GM12864 (cell line): ENCODE measurements around the gene IFT25.
"Not testable (repeated sequence)": the region's sequence is repeated elsewhere in the genome, so short reads cannot be mapped to it uniquely, and the experiment has no call there.

Experiments
- DNase-seq: peaks from one replicate; pipeline ENCODE4 v3.0.0-alpha.2; 2011; ENCODE audit warnings: low read depth
- H3K4me3 ChIP-seq: 2 replicates; pipeline ENCODE4 v1.5.1; 2011; ENCODE audit warnings: mild to moderate bottlenecking, low read depth, low read length, control low read depth
- TF ChIP-seq, protein P1 (sequence below): IDR thresholded peaks from 2 replicates; pipeline ENCODE4 v1.5.1; 2011; ENCODE audit warnings: low read depth, mild to moderate bottlenecking, moderate library complexity, low read length, control low read depth, inconsistent platforms; ENCODE audit errors: missing control alignments

IFT25 gene

DNA sequence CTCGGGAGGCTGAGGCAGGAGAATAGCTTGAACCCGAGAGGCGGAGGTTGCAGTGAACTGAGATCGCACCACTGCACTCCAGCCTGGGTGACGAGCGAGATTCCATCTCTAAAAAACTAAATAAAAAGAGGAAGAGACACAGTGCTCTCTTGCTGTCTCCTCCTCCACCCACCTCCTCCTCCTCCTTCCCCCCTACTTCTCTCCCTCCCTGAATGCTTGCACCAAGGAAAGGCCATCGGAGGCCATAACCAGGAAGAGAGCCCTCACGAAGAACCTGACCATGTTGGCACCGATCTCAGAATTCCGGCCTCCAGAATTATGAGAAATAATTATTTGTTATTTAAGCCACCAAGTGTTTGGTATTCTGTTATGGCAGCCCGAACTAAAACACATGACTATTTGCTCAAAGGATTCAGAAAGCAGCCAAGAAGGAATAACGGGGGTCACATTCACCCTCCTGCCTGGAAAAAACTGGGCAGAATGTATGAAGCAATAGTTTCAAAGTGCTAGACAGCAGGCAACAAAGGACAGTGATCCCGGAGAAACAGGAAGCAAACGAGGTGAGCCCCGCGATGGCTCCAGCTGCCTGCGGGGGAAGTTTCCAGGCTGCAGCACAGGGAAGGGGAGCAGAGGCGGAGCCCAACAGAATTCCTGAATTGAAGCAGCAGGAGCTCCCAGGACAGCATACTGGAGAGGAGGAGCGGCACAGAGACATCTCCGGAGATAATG, 36.7 kb upstream of the IFT25 start:
- H3K4me3 ChIP-seq = no peak overlapping the region
- TF ChIP-seq, protein P1, sequence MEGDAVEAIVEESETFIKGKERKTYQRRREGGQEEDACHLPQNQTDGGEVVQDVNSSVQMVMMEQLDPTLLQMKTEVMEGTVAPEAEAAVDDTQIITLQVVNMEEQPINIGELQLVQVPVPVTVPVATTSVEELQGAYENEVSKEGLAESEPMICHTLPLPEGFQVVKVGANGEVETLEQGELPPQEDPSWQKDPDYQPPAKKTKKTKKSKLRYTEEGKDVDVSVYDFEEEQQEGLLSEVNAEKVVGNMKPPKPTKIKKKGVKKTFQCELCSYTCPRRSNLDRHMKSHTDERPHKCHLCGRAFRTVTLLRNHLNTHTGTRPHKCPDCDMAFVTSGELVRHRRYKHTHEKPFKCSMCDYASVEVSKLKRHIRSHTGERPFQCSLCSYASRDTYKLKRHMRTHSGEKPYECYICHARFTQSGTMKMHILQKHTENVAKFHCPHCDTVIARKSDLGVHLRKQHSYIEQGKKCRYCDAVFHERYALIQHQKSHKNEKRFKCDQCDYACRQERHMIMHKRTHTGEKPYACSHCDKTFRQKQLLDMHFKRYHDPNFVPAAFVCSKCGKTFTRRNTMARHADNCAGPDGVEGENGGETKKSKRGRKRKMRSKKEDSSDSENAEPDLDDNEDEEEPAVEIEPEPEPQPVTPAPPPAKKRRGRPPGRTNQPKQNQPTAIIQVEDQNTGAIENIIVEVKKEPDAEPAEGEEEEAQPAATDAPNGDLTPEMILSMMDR = no peak
- no peak for DNase-seq

DNA sequence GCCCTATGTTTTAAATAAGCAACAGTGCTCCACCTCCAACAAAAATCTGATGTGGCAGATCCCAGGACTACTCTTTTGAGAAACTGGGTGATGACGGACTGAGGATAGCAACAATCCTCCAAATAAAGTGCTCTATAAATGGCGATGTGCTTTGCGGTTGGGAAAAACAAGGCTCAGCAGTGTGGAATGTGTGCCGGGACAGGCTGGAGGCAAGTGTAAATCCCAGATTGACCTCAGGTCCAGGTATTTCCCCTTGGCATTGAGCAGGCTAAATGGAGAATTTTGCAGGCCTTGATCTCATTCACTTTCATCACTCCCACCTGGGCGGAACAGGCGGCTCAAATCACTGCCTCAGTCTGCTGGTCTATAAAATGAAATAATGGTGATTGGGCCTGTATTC, 35.7 kb upstream of the IFT25 start:
- H3K4me3 ChIP-seq = no peak overlapping the region
- TF ChIP-seq, protein P1 = no peak
- DNase-seq = no peak

DNA sequence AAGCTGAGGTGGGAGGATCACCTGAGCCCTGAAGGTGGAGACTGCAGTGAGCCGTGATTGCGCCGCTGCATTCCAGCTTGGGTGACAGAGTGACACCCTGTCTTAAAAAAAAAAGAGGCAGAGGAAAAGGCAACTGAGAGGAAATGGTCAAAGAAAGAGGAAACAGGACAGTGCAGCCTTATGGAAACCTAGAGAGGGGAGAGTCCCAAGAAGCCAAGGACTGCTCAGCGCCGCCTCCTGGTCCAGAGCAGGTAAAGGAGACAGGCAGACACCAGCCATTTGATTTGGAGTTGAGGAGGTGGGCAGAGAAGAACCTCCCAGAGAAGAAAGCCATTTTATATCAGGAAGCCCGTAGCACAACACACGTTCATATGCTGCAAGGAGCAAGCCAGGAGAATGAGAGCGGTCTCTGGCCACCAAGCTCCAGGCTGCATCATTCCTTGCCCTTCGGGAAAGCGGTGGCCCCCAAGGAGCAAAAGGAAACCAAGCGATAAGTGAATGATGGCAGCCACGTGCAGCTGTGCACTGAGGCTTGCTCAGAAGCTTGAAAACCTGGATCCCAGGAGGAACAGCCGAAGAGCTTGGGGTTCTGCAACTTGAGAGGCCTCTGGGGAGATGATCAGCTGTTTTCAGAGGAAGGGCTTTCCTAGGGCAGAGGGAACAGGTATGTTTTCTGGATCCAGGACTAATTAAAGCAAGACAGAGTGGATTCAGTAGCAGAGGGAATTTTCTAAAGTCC, 34.4 kb upstream of the IFT25 start:
- DNase-seq = no peak
- TF ChIP-seq, protein P1 = no peak
- no peak overlapping the region for H3K4me3 ChIP-seq

DNA sequence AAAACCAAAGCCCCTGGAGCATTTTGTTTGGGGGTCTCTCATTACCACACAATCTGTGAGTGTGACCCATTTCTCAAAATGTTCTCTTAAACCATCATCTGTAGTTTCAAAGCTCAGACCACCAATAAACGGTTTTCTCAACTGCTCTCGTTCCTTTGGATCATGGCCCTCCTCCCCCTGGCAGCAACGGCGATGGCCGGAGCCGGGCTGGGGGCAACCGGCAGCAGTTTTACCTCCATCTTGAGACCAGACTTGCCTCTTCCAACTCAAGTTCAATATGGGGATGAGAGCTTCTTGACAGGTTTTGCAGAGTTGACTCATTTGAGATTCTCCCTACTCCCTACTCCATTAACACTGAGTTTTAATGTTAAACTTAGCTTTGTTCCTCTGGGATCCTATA, 30.4 kb upstream of the IFT25 start:
- TF ChIP-seq, protein P1 = no peak
- no peak overlapping the region for H3K4me3 ChIP-seq
- DNase-seq = no peak

DNA sequence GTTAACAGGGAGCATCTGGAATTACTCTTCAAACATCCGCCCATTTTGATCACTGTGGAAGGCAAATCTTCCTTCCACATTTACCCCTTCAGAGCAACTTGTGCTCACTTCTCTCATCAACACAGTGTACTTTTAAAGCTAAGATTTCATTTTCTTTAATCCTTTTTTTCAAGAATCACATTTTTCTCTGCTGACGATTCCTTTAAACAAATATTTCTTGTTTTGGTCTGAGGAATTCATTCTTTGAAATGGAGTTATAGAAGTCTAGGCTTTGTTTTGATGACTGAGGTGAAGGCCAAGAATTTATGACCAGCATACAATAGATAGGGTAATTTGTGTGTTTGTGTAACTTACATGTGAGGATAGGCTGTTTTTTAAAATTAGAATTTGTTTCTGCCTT, 26.2 kb upstream of the IFT25 start:
- TF ChIP-seq, protein P1 = no peak
- H3K4me3 ChIP-seq = no peak overlapping the region
- no peak for DNase-seq

DNA sequence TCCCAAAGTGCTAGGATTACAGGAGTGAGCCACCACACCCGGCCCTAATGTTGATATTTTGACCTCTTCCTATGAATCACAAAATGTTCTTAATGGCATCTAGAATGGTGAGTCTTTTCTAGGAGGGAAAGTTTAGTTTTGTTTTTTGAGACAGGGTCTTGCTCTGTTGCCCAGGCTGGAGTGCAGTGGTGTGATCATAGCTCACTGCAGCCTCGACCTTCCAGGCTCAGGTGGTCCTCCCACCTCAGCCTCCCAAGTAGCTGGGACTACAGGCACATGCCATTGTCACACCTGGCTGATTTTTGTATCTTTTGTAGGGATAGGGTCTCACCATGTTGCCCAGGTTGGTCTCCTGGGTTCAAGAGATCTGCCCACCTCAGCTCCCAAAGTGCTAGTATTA, 23.8 kb upstream of the IFT25 start:
- not testable (repeated sequence) for H3K4me3 ChIP-seq, DNase-seq

DNA sequence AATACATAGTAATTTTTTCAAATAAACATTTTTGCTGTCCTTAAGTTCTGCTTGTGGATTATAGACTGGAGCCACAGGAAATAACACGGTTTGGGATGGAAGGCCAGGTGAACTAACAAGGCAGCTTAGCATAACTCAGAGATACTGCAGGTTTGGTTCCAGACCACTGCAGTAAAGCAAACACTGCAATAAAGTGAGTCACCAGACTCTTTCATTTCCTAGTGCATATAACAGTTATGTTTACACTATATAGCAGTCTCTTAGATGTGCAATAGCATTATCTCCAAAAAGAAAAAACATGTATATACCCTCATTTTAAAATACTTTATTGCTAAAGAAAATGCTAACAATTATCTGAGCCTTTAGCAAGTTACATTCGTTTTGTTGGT, 22.6 kb upstream of the IFT25 start:
- no peak for DNase-seq
- TF ChIP-seq, protein P1 = no peak

More for the DNA sequence above, 22.6 kb upstream of the IFT25 start:
- H3K4me3 ChIP-seq = no peak overlapping the region
